Osteoblast (primary cell): ENCODE results near the gene PDE1C. TPM values are rescaled to one million over a fixed set of nuclear protein-coding genes. Genes with fewer than 3 reads are reported as not detected.

Experiments
- DNase-seq: peaks from one replicate; pipeline ENCODE4 v3.0.0; 2011; ENCODE audit warnings: low spot score, mixed read lengths; ENCODE audit not compliant: insufficient read length; ENCODE audit errors: missing footprints
- H2AFZ ChIP-seq: 2 replicates; pipeline ENCODE4 v1.6.0; 2011; ENCODE audit warnings: mild to moderate bottlenecking, low read length
- H3K27ac ChIP-seq: 2 replicates; pipeline ENCODE4 v1.5.1; 2011; ENCODE audit warnings: mild to moderate bottlenecking, low read depth, low read length, moderate library complexity
- H3K27me3 ChIP-seq: 2 replicates; pipeline ENCODE4 v1.6.0; 2012; ENCODE audit warnings: mild to moderate bottlenecking, control low read depth, inconsistent platforms, low read length, moderate library complexity; ENCODE audit not compliant: insufficient read depth
- H3K36me3 ChIP-seq: 2 replicates; pipeline ENCODE4 v1.5.1; 2011; ENCODE audit warnings: mild to moderate bottlenecking, low read length, control low read depth, moderate library complexity; ENCODE audit not compliant: insufficient read depth
- H3K4me1 ChIP-seq: 2 replicates; pipeline ENCODE4 v1.5.1; 2011; ENCODE audit warnings: mild to moderate bottlenecking, low read length, control low read depth, moderate library complexity; ENCODE audit not compliant: insufficient read depth
- H3K4me2 ChIP-seq: 2 replicates; pipeline ENCODE4 v1.6.0; 2011; ENCODE audit warnings: mild to moderate bottlenecking, low read length; ENCODE audit not compliant: insufficient read depth
- H3K4me3 ChIP-seq: fragments of 200-600 bp; sonication (generic); 3 replicates; pipeline ENCODE4 v1.5.1; 2012; ENCODE audit warnings: mild to moderate bottlenecking, low read length, inconsistent platforms; ENCODE audit not compliant: insufficient read depth
- H3K79me2 ChIP-seq: 2 replicates; pipeline ENCODE4 v1.6.0; 2012; ENCODE audit warnings: mild to moderate bottlenecking, low read length, control low read depth, inconsistent platforms; ENCODE audit not compliant: insufficient read depth
- H3K9me3 ChIP-seq: 2 replicates; pipeline ENCODE4 v1.5.1; 2011; ENCODE audit warnings: low read depth, low read length, control low read depth
- H4K20me1 ChIP-seq: 2 replicates; pipeline ENCODE4 v1.6.0; 2012; ENCODE audit warnings: mild to moderate bottlenecking, low read length, control low read depth; ENCODE audit not compliant: insufficient read depth
- total RNA-seq: library from RNA; depleted of rRNA; stranded (reverse); fragments of >200 nt; gene quantifications from 2 replicates; pipeline ENCODE4 v1.2.3, GENCODE V29; 2012
- TF ChIP-seq, protein P1 (sequence below): IDR thresholded peaks from 2 replicates; pipeline ENCODE4 v1.5.1; 2011; ENCODE audit warnings: mild to moderate bottlenecking, low read depth, low read length, moderate library complexity; ENCODE audit errors: extremely low read depth

Gene PDE1C
- total RNA-seq, 1 donor: 149 TPM

- Histone ChIP-seq H4K20me1 (no peaks in the 10 kb centered on the region), H3K9me3 (no peaks in the 10 kb centered on the region), H3K36me3 (peaks cover 34% of the 10 kb centered on the region), H3K4me2 (no peak overlapping the region), H3K27me3 (no peaks in the 10 kb centered on the region), H3K4me1 (no peaks in the 10 kb centered on the region), H3K79me2 (no peaks in the 10 kb centered on the region), H3K27ac (no peak overlapping the region), H3K4me3 (no peak overlapping the region), H2AFZ (no peak overlapping the region)
- TF ChIP-seq, protein P1, sequence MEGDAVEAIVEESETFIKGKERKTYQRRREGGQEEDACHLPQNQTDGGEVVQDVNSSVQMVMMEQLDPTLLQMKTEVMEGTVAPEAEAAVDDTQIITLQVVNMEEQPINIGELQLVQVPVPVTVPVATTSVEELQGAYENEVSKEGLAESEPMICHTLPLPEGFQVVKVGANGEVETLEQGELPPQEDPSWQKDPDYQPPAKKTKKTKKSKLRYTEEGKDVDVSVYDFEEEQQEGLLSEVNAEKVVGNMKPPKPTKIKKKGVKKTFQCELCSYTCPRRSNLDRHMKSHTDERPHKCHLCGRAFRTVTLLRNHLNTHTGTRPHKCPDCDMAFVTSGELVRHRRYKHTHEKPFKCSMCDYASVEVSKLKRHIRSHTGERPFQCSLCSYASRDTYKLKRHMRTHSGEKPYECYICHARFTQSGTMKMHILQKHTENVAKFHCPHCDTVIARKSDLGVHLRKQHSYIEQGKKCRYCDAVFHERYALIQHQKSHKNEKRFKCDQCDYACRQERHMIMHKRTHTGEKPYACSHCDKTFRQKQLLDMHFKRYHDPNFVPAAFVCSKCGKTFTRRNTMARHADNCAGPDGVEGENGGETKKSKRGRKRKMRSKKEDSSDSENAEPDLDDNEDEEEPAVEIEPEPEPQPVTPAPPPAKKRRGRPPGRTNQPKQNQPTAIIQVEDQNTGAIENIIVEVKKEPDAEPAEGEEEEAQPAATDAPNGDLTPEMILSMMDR: no peak
- peak; percentile 41 for DNase-seq
Measured at GRCh38 chr7:31874631-31875386, 195.4 kb downstream of the PDE1C start.

DNA sequence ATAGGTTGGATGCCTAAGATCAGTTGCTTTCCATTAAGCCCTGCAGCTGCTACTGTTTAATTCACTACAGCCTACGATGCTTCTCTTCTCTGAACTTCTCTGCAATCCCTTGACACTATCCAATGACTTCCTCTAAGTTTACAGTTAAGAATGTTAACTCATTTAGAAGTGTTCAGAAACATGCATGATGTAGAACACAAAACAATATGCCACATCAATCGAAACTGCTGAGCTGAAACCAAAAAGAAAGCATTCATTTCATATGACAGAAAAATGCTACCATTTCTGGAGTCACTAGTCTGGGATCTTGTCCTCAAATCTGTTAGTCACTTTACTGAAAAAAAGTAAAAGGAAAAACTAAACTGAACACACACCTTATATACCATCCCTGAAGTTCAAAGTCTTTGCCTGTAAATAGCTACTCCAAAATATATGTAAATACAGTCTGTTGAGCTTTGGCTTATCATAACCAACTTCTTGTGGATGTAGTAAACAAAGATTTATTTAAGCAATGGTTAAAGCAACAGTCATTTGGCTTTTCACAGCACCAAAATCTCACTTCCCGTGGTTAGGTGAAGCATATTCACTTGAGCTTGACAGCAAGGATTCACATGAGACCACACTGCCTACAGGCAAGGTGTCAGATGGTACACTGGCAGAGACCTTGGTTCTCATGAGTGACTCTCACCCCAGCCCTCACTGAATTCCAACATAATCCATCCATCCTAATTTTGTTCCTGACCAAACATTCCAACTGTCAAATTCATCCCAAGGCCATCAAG, 196.2 kb downstream of the PDE1C start:
- DNase-seq: no peak
- no peaks in the 10 kb centered on the region for H4K20me1 ChIP-seq
- no peak overlapping the region for H2AFZ ChIP-seq
- H3K4me1 ChIP-seq: no peaks in the 10 kb centered on the region
- TF ChIP-seq, protein P1: no peak
- H3K9me3 ChIP-seq: no peaks in the 10 kb centered on the region
- H3K4me2 ChIP-seq: no peak overlapping the region
- no peaks in the 10 kb centered on the region for H3K79me2 ChIP-seq
- no peaks in the 10 kb centered on the region for H3K27me3 ChIP-seq
- peaks cover 29% of the 10 kb centered on the region for H3K36me3 ChIP-seq
- H3K4me3 ChIP-seq: no peak overlapping the region
- H3K27ac ChIP-seq: no peak overlapping the region

- no peaks in the 10 kb centered on the region for H3K79me2 ChIP-seq
- TF ChIP-seq, protein P1: no peak
- DNase-seq: no peak
Measured at GRCh38 chr7:31872545-31873370, 197.4 kb downstream of the PDE1C start.

More at GRCh38 chr7:31872545-31873370, 197.4 kb downstream of the PDE1C start:
- Histone ChIP-seq H3K27me3 (no peaks in the 10 kb centered on the region), H3K4me2 (no peak overlapping the region), H3K4me3 (no peak overlapping the region), H4K20me1 (peaks cover under 1% of the 10 kb centered on the region), H3K4me1 (no peaks in the 10 kb centered on the region), H3K36me3 (peaks cover 23% of the 10 kb centered on the region), H3K9me3 (no peaks in the 10 kb centered on the region), H2AFZ (no peak overlapping the region), H3K27ac (no peak overlapping the region)
